DND-41 (cell line): Measurements from ENCODE around the gene ABCA7.

Source experiments
- EZH2 ChIP-seq: IDR thresholded peaks from 3 replicates; pipeline ENCODE4 v1.6.1; 2012; ENCODE audit warnings: borderline replicate concordance, low read depth, mild to moderate bottlenecking, moderate library complexity, low read length, inconsistent platforms; ENCODE audit not compliant: severe bottlenecking
- TF ChIP-seq, protein P1 (sequence below): IDR thresholded peaks from 2 replicates; pipeline ENCODE4 v1.5.1; 2012; ENCODE audit warnings: borderline replicate concordance, low read length, moderate library complexity, mild to moderate bottlenecking; ENCODE audit not compliant: poor library complexity, severe bottlenecking; ENCODE audit errors: extremely low read depth

DNA sequence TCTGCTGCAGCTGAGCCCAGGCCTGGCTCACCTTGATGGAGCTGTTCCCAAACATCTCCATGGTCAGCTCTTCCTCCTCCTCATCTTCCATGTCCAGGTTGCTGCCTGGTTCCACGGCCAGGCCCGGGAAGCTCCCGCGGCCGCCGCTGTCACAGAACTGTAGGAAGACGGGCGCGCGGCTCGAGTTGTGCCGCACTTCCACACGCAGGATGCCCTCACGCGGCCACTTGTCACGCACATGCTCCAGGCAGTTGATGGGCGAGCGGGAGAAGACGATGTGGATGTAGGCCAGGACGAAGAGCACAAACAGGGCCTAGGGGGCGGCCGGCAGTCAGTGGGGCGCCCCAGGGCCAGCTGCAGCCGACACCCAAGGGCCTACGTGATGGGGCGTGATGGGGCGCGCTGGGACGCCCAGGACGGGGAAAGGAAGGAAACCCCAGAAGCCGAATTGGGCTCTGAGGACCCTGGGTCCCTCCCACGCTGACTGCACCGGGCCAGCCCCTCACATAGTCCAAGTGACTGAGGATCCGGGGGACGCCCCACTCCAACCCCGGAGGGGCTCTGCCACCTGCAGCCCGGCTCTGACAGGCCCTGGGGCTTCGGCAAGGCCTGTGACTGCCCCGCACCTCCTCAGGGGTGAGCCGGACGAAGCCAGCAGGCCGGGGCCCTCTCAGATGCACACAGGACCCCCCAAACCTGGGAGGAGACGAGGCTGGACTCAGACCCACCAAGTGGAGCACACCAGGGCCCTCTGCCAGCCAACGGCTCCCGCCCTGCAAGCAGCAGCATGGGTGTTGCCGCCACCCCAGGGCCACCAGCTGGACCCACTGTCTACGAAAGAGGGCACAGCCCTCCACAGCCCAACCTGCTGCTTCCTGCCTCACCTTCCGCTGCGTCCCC lies 25.5 kb upstream of the ABCA7 start:
- TF ChIP-seq, protein P1, sequence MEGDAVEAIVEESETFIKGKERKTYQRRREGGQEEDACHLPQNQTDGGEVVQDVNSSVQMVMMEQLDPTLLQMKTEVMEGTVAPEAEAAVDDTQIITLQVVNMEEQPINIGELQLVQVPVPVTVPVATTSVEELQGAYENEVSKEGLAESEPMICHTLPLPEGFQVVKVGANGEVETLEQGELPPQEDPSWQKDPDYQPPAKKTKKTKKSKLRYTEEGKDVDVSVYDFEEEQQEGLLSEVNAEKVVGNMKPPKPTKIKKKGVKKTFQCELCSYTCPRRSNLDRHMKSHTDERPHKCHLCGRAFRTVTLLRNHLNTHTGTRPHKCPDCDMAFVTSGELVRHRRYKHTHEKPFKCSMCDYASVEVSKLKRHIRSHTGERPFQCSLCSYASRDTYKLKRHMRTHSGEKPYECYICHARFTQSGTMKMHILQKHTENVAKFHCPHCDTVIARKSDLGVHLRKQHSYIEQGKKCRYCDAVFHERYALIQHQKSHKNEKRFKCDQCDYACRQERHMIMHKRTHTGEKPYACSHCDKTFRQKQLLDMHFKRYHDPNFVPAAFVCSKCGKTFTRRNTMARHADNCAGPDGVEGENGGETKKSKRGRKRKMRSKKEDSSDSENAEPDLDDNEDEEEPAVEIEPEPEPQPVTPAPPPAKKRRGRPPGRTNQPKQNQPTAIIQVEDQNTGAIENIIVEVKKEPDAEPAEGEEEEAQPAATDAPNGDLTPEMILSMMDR: no peak
- no peak for TF ChIP-seq EZH2
